ENCODE results near the gene RXRB. TPM values are rescaled to one million over a fixed set of nuclear protein-coding genes. Genes with fewer than 3 reads are reported as not detected.

The RXRB gene
- total and polyA plus RNA-seq, 2 of the 13 experiments (the other 11 are each of a cell fraction or from before 2014, with no cell fraction given), result 26.7 to 55.7 TPM

DNA sequence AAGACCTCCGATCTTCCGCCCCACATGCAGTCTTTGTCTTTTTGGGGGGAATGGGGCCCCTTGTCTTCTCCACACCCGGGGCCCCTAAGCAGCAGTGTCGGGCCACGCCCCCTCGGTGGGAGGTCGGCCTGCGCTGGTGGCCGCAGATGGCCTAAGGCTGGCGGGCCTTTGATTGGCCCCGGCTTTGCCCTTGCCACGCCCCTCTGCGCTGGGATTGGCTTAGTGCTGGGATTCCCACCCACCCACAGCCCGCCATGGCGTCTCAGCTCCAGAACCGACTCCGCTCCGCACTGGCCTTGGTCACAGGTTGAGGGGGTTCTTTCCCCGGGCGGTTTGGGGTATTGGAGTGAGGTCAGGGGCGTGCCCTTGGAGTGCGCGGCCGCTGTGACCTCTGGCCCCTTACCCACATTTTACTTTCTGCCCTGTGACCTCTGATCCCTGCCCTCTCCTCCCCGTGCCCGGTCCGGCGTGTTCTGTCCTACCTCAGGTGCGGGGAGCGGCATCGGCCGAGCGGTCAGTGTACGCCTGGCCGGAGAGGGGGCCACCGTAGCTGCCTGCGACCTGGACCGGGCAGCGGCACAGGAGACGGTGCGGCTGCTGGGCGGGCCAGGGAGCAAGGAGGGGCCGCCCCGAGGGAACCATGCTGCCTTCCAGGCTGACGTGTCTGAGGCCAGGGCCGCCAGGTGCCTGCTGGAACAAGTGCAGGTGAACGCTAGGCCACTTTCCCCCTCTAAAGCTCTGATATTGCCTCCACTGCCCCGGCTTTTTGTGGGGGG is 4.1 kb upstream of the RXRB start, which contains the start of gene HSD17B8 (continued):
- peak; percentile 70; the same call in 1 of the 2 replicates for TF ChIP-seq MYC (CRISPR knock-in tag; IDR thresholded peaks at IDR 0.05; ENCODE audit: borderline replicate concordance)
- TF ChIP-seq, protein P1, sequence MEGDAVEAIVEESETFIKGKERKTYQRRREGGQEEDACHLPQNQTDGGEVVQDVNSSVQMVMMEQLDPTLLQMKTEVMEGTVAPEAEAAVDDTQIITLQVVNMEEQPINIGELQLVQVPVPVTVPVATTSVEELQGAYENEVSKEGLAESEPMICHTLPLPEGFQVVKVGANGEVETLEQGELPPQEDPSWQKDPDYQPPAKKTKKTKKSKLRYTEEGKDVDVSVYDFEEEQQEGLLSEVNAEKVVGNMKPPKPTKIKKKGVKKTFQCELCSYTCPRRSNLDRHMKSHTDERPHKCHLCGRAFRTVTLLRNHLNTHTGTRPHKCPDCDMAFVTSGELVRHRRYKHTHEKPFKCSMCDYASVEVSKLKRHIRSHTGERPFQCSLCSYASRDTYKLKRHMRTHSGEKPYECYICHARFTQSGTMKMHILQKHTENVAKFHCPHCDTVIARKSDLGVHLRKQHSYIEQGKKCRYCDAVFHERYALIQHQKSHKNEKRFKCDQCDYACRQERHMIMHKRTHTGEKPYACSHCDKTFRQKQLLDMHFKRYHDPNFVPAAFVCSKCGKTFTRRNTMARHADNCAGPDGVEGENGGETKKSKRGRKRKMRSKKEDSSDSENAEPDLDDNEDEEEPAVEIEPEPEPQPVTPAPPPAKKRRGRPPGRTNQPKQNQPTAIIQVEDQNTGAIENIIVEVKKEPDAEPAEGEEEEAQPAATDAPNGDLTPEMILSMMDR (CRISPR knock-in tag; IDR thresholded peaks at IDR 0.05), result peak; percentile 18; the same call in 1 of the 2 replicates
- no peak for TF ChIP-seq JARID2 (CRISPR knock-in tag; IDR thresholded peaks at IDR 0.05; ENCODE audit: insufficient replicate concordance)
- no peak for TF ChIP-seq EZH2 (conservative IDR thresholded peaks at IDR 0.05; ENCODE audit: low read depth, low read length)
- TF ChIP-seq ZFP36 (IDR thresholded peaks at IDR 0.05; ENCODE audit: borderline replicate concordance, low read depth, low read length, partially characterized antibody), result no peak
- no peak for TF ChIP-seq TEAD3 (CRISPR knock-in tag; optimal IDR thresholded peaks at IDR 0.05; ENCODE audit: borderline replicate concordance)
- TF ChIP-seq CC2D1A (CRISPR knock-in tag; IDR thresholded peaks at IDR 0.05), result no peak
- TF ChIP-seq, protein P2, sequence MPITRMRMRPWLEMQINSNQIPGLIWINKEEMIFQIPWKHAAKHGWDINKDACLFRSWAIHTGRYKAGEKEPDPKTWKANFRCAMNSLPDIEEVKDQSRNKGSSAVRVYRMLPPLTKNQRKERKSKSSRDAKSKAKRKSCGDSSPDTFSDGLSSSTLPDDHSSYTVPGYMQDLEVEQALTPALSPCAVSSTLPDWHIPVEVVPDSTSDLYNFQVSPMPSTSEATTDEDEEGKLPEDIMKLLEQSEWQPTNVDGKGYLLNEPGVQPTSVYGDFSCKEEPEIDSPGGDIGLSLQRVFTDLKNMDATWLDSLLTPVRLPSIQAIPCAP (CRISPR knock-in tag; IDR thresholded peaks at IDR 0.05; ENCODE audit: low read depth), result no peak
- TF ChIP-seq, protein P3, sequence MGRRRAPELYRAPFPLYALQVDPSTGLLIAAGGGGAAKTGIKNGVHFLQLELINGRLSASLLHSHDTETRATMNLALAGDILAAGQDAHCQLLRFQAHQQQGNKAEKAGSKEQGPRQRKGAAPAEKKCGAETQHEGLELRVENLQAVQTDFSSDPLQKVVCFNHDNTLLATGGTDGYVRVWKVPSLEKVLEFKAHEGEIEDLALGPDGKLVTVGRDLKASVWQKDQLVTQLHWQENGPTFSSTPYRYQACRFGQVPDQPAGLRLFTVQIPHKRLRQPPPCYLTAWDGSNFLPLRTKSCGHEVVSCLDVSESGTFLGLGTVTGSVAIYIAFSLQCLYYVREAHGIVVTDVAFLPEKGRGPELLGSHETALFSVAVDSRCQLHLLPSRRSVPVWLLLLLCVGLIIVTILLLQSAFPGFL (CRISPR knock-in tag; IDR thresholded peaks at IDR 0.05), result 0 out of 2 replicates have a peak, but pooled peaks have one; percentile 85
- TF ChIP-seq, protein P4, sequence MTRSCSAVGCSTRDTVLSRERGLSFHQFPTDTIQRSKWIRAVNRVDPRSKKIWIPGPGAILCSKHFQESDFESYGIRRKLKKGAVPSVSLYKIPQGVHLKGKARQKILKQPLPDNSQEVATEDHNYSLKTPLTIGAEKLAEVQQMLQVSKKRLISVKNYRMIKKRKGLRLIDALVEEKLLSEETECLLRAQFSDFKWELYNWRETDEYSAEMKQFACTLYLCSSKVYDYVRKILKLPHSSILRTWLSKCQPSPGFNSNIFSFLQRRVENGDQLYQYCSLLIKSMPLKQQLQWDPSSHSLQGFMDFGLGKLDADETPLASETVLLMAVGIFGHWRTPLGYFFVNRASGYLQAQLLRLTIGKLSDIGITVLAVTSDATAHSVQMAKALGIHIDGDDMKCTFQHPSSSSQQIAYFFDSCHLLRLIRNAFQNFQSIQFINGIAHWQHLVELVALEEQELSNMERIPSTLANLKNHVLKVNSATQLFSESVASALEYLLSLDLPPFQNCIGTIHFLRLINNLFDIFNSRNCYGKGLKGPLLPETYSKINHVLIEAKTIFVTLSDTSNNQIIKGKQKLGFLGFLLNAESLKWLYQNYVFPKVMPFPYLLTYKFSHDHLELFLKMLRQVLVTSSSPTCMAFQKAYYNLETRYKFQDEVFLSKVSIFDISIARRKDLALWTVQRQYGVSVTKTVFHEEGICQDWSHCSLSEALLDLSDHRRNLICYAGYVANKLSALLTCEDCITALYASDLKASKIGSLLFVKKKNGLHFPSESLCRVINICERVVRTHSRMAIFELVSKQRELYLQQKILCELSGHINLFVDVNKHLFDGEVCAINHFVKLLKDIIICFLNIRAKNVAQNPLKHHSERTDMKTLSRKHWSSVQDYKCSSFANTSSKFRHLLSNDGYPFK (CRISPR knock-in tag; IDR thresholded peaks at IDR 0.05; ENCODE audit: borderline replicate concordance), result no peak
- TF ChIP-seq, protein P5, sequence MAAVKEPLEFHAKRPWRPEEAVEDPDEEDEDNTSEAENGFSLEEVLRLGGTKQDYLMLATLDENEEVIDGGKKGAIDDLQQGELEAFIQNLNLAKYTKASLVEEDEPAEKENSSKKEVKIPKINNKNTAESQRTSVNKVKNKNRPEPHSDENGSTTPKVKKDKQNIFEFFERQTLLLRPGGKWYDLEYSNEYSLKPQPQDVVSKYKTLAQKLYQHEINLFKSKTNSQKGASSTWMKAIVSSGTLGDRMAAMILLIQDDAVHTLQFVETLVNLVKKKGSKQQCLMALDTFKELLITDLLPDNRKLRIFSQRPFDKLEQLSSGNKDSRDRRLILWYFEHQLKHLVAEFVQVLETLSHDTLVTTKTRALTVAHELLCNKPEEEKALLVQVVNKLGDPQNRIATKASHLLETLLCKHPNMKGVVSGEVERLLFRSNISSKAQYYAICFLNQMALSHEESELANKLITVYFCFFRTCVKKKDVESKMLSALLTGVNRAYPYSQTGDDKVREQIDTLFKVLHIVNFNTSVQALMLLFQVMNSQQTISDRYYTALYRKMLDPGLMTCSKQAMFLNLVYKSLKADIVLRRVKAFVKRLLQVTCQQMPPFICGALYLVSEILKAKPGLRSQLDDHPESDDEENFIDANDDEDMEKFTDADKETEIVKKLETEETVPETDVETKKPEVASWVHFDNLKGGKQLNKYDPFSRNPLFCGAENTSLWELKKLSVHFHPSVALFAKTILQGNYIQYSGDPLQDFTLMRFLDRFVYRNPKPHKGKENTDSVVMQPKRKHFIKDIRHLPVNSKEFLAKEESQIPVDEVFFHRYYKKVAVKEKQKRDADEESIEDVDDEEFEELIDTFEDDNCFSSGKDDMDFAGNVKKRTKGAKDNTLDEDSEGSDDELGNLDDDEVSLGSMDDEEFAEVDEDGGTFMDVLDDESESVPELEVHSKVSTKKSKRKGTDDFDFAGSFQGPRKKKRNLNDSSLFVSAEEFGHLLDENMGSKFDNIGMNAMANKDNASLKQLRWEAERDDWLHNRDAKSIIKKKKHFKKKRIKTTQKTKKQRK (IDR thresholded peaks at IDR 0.05; ENCODE audit: low read length), result no peak
- TF ChIP-seq KLF12 (CRISPR knock-in tag; IDR thresholded peaks at IDR 0.05; ENCODE audit: borderline replicate concordance), result peak; percentile 85; the same call in 1 of the 2 replicates
- TF ChIP-seq ARNT2 (CRISPR knock-in tag; IDR thresholded peaks at IDR 0.05; ENCODE audit: low read depth), result no peak
- peak; percentile 50; the same call in 1 of the 2 replicates for TF ChIP-seq HNF4G (IDR thresholded peaks at IDR 0.05; ENCODE audit: borderline replicate concordance, low read depth, low read length)
- TF ChIP-seq HNF4G (CRISPR knock-in tag; IDR thresholded peaks at IDR 0.05; ENCODE audit: borderline replicate concordance, low read depth), result peak; percentile 67
- peak; percentile 69; the same call in 1 of the 2 replicates for TF ChIP-seq HOXD1 (CRISPR knock-in tag; IDR thresholded peaks at IDR 0.05)
- no peak for TF ChIP-seq ZNF878 (CRISPR knock-in tag; IDR thresholded peaks at IDR 0.05)
- 0 out of 2 replicates have a peak, but pooled peaks have one; percentile 88 for TF ChIP-seq ZNF333 (CRISPR knock-in tag; IDR thresholded peaks at IDR 0.05; ENCODE audit: borderline replicate concordance)
